HG02623 (cell line): ENCODE measurements around the gene ZNF384.

Source experiments
- ATAC-seq: cut with Tn5 transposase; IDR thresholded peaks from one replicate; pipeline ENCODE4 v1.9.1; 2021; ENCODE audit warnings: moderate library complexity; ENCODE audit not compliant: unreplicated experiment

ZNF384 gene

GRCh38 chr12:6630736-6631135 lies 58.4 kb downstream of the ZNF384 start:
- ATAC-seq, result no peak

- no peak for ATAC-seq
Observed at GRCh38 chr12:6627616-6628015, 61.6 kb downstream of the ZNF384 start.

GRCh38 chr12:6626654-6627283 lies 62.4 kb downstream of the ZNF384 start:
- ATAC-seq, result no peak

- ATAC-seq, result no peak
Observed at GRCh38 chr12:6620885-6621274, 68.3 kb downstream of the ZNF384 start.

DNA sequence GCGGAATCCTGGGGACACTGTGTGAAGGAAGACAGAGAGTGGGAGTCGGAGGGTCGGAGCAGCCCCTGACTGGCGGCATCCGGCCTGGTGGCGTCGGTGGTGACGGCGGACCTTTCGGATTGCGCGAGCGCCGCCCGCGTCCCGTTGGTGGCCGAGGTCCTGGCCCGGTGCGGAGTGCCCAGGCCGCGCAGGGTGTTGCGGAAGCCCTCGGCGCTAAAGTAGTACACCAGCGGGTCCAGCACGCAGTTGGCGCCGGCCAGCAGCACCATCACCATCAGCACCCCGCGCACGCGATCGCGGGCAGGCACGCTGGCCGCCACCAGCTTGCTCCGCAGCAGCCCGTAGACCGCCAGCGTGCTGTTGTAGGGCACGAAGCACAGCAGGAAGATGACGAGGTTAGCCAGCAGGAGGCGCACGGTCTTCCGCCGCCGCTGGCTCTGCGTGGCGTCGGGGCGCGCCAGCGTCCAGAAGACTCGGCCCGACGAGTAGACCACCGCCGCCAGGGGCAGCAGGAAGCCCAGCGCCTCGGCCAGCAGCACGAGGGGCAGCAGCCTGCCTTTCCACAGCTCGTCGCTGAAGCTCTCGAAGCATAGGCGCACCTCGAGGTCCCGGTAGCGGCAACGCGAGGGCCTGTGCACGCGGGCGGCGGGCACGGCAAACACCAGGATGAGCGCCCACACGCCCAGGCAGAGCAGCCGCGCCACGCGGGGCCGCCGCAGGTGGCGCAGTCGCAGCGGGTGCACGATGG lies 68.9 kb downstream of the ZNF384 start:
- ATAC-seq, result no peak

DNA sequence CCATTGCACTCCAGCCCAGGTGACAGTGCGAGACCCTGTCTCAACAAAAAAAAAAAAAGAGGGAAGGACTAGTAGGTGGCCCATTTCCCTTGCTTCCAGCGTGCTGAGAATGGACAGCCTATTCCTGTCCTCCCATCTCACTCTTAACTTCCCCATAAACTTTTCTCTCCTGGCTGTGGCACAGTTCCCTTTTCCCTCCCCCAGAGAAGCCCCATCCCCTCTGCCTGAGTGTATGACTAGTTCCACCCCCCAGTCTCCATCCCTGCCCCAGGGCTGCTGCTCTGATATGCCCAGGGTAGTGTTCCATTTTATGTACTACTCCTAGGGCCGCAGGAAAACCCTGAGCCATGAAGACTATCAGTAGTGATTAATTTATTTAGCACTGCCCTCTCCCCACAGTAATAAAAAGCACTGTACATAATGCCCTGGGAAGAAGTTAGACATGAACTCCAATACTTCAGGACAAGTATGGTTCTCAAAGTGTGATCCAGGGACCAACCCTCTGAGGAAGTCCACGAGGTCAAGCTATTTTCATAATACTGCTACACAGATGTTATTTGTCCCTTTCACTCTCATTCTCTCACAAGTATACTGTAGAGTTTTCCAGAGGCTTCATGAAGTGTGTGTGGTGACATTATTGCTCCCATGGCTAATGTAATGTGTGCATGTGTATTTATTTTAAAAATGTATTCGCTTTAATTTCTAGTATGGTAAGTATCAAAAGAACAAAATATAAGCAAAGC lies 70.5 kb downstream of the ZNF384 start:
- no peak for ATAC-seq
